GM13977 (cell line): ENCODE measurements around the gene NACA.

Experiments used
- DNase-seq: peaks from one replicate; pipeline ENCODE4 v3.0.0; 2012; ENCODE audit warnings: low spot score
- in situ Hi-C: fragments of 300-500 bp; cut with MboI; formaldehyde crosslinking; loops from one replicate; pipeline ENCODE4 v1.12.0; 2022; ENCODE audit warnings: low sequenced_read_pairs, low pct_unique_long_range_greater_than_20kb, mixed read lengths, inconsistent platforms; ENCODE audit not compliant: unreplicated experiment
- TF ChIP-seq, protein P1 (sequence below): IDR thresholded peaks from 2 replicates; pipeline ENCODE4 v1.5.1; 2012; ENCODE audit warnings: mild to moderate bottlenecking, control low read depth; ENCODE audit not compliant: insufficient read depth; ENCODE audit errors: extremely low read depth, missing control alignments

Gene NACA

DNA sequence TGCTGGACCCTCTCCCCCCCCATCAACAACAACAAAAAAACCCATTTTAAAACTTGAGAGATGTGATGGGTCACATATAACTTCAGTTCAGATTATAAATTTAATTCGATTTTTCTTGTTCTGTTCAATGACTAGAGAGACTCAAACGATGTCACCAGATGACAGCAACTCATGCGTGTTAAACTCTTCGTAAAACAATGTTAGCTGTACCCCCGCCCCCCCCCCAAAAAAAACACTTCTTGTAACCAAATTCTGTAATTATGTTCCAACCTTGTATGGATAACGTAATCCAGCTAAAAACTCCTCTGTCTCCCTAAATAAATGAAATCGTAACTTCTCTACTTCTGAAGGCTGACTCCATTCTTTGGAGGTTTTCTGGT lies 614 bp upstream of the NACA start:
- no peak for DNase-seq
- in situ Hi-C loops = no loop called here

DNA sequence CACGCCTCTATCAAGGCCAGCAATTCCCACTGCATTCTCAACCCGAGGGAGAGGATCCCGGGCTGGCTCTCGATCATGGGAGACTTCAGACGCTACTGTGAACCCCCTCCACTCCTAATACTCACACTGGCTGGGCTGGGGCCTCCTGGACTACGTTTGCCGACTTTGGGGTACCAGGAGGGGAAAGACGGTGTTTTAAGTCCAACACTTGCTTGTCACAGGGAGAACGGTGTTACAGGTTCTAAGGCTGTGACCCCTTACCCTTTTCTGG lies 463 bp downstream of the NACA start:
- in situ Hi-C loops = no loop called here
- DNase-seq = no peak
- TF ChIP-seq, protein P1, sequence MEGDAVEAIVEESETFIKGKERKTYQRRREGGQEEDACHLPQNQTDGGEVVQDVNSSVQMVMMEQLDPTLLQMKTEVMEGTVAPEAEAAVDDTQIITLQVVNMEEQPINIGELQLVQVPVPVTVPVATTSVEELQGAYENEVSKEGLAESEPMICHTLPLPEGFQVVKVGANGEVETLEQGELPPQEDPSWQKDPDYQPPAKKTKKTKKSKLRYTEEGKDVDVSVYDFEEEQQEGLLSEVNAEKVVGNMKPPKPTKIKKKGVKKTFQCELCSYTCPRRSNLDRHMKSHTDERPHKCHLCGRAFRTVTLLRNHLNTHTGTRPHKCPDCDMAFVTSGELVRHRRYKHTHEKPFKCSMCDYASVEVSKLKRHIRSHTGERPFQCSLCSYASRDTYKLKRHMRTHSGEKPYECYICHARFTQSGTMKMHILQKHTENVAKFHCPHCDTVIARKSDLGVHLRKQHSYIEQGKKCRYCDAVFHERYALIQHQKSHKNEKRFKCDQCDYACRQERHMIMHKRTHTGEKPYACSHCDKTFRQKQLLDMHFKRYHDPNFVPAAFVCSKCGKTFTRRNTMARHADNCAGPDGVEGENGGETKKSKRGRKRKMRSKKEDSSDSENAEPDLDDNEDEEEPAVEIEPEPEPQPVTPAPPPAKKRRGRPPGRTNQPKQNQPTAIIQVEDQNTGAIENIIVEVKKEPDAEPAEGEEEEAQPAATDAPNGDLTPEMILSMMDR = no peak

More for the DNA sequence above, 614 bp upstream of the NACA start:
- TF ChIP-seq, protein P1 = no peak

DNA sequence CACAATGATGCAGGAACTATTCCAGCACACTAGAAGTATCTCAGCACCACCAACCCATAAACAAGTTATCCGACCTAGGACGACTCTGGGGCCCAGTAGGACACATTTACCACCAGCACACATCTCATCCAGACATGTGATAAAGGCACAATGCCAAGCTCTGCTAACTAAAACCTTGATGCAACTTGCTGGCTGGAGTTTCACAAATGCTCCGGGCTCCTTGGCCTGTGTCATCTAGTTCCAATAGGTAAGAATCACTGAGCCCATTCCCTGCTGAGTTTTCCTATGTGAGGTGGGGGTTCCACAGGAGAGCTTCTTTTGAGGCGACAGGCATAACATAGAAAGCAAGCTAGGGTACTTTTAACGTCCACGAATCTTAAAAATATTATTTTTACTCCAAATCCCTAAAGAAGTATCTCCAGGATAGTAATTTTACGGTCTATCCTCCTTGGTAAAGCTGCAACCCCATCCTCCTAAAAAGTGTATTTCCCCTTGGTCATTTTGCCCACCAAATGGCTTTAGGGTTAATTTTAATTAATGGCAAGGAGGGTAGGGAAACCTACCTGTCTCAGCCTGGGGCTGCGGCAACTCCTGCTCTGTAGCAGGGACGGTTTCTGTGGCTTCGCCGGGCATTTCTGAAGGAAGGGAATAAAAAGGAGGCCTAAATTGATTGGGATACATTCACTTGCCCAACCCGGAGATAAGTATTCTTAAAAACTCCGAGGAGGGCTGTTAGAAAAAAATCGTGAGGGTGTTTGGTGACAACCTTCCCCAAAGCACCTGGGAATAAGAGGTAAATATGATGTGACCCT lies 1.0 kb downstream of the NACA start:
- peak; percentile 9 for DNase-seq
- TF ChIP-seq, protein P1 = no peak
- in situ Hi-C loops = no loop called here

DNA sequence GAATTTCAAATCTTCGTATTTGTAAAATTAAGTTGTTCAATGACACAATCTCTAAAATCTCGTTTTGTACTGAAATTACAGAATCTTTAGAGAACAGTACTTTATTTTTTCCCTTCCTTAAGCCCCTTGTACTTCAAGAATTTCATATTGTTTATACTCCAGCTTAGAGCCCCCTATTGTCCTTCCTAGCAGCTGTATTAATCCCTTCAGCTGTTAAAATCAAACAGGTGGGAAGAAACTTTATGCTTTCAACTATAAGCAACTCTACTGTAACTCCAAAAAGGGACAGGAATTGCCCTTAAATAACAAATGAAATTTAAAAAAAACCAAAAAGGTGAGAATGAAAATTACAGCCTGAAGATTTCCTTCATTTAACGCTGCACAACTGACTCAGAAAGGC lies 1.7 kb downstream of the NACA start:
- TF ChIP-seq, protein P1 = no peak
- DNase-seq = no peak
- in situ Hi-C loops = no loop called here

DNA sequence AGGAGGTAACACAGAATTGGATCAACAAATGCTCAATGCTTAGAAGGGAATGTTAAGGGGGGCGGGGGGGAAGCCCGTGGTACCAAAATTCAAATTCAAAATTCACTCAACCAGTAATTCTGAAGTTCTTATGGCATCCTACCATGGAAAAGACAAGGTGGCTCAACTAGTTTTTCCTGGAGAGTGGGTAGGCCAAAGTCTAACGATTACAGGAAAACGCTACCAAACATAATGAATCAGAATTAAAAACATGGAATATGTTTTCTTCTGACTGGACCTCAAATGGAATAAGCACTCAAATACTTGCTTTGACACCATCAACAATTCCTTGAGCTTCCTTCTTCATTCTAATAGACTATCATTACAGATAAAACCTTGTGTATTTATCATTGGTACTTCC lies 2.3 kb downstream of the NACA start:
- TF ChIP-seq, protein P1 = no peak
- in situ Hi-C loops = no loop called here
- DNase-seq = no peak

DNA sequence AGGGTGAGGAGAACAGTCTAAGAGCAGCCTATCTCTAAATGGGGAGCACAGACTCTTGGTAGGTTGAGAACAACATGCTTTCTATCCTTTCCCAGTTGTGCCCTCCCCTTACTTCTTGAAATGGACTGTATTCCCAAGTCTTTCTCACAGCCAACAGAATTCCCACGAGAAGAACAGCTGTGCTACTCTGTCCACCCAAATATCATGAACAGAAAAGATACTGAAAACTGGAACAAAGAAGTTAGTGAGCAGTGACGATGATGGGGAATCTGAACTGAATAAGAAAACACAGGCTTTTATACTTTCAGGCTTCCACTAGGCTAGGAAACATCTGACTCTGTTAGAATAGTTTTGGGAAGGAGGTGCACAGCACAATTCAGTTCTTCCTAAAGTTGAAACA lies 3.4 kb downstream of the NACA start:
- DNase-seq = no peak
- in situ Hi-C loops = no loop called here
- TF ChIP-seq, protein P1 = no peak

DNA sequence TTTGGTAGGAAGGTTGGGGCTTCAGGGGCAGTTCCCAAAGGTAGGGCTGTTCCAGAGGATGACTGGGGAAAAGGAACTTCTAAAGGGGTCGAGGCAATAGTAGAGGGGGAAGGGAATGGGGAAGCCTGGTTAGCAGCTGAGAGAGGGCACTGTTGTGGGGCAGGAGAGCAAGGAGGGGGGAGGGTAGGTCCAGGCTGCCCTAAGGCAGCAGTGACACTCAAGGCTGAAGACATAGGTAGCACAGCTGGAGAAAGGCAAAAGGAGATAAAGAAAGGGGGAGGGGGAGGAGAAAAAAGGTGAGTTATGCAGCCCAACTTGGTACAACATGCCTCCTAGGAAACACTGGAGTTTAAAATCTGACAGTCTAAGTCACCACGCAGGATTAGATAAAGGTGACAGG lies 3.9 kb downstream of the NACA start:
- in situ Hi-C loops = no loop called here
- TF ChIP-seq, protein P1 = no peak
- DNase-seq = no peak
